Forelimb muscle (tissue), 1 donor: ENCODE data around the gene ZSWIM2. TPM values are rescaled to one million over a fixed set of nuclear protein-coding genes. Genes with fewer than 3 reads are reported as not detected.
"Not testable (repeated sequence)": the region's sequence is repeated elsewhere in the genome, so short reads cannot be mapped to it uniquely, and the experiment has no call there.

Experiments used
- DNase-seq: peaks from one replicate; pipeline ENCODE4 v3.0.0-alpha.2; 2013; ENCODE audit warnings: low read depth
- polyA plus RNA-seq: library from polyadenylated mRNA; unstranded; fragments of 120-200 nt; gene quantifications from one replicate; pipeline ENCODE4 v1.2.1, GENCODE V29; 2013; ENCODE audit not compliant: insufficient read length

The ZSWIM2 gene
- not detected for polyA plus RNA-seq

DNA sequence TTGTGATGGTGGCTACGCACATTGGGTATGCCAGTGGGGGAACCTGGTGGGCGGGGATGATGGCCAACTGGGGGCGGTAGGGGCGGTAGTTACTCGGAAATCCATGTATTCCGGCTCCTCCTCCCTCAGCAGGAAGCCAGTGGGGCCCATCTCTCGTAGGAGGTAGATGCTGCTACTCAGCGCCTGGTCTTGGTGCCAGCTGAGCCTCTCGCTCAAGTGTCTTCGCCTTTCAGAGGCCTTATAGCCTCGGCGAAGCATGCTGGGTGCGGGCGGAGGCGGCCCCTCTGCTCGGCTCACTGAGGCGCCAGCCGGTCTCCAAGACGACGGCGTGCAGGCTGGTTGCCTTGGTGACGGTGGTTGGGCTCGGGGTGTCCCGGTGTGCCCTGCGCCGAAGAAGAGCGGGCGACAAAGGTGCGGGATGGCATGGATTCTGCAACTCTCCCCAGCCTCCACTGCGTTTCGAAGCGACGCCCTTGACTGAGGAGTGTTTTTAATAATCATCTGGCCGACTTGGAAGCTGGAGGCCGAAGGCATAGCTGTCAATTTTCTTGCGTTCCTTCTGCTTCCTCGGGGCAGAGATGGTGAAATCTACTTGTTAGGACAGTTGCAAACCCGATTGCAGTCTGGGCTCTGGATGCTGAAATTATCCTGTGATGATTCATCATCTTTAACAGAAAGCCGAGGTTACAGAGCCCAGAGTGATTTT is at the start of gene ZSWIM2:
Gene ZSWIM2, minus strand, starts transcription at position 298 of the 706 bp plus-strand sequence. Its CDS starts 40 bp downstream, at position 258.
- peak; percentile 8 for DNase-seq

DNA sequence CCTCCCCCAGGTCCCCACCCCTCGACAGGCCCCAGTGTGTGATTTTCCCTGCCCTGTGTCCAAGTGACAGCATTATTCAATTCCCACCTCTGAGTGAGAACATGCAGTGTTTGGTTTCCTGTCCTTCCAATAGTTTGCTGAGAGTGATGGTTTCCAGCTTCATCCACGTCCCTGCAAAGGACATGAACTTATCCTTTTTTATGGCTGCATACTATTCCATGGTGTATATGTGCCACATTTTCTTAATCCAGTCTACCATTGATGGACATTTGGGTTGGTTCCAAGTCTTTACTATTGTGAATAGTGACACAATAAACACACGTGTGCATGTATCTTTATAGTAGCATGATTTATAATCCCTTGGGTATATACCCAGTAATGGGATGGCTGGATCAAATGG is 47.2 kb upstream of the ZSWIM2 start:
- DNase-seq: not testable (repeated sequence)

- no peak for DNase-seq
Measured at GRCh38 chr2:186895451-186895850, 46.5 kb upstream of the ZSWIM2 start.

- DNase-seq: no peak
Measured at GRCh38 chr2:186894478-186894877, 45.5 kb upstream of the ZSWIM2 start.

DNA sequence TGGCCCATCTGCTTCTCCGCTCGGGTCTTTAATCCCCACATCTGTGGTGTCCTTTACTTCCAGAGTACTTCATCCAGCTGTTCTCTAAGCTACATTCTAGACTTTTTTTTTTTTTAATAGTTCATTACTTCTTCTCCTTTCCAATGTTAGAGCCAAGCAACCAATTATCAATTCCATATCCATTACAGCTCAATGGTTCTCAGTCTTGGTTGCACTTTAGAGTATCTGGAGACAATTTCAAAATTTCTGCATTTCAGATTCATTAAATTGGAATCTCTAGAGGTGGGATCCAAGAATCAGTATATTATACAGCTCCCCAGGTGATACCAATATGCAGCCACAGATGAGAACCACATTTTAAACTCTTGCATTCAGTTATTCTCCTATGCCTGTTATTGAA is 43.9 kb upstream of the ZSWIM2 start:
- no peak for DNase-seq

- DNase-seq: peak; percentile 67
Measured at GRCh38 chr2:186891185-186891621, 42.2 kb upstream of the ZSWIM2 start.

DNA sequence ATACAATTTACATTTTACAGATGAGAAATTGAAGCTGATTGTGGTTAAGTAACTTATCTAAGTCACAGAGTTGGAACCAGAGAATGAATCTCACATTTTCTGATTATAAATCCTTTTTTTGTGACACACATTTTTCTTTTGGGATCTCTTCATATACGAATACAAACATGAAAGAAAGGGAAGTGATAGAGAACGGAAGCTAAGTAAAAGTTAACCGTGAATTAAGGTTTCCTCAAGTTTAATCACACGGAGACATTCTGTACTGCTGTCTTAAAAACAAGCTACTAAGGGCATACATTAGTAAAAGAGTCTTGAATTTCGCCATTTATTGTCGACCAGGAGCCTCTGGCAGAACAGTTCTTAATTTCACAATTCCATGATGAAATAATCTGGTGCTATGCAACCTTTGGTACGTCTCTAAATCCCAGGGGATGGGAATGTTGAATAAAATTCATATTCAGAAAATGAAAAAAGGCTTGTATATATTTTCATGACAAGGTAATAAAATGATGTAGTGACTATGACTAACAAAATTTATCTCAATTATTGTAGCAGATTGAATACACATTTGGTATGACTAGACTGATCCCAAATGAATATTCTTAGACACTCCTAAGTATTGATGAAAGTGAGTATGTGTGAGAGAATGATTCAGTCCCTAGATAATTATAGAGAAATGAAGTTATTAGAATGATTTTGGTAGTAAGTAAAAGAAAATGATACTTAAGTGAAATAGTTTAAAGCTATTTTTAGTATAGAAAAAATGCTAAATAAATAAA is 40.3 kb upstream of the ZSWIM2 start:
- DNase-seq: no peak

GRCh38 chr2:186887107-186888090 is 38.4 kb upstream of the ZSWIM2 start:
- peak; percentile 92 for DNase-seq

DNA sequence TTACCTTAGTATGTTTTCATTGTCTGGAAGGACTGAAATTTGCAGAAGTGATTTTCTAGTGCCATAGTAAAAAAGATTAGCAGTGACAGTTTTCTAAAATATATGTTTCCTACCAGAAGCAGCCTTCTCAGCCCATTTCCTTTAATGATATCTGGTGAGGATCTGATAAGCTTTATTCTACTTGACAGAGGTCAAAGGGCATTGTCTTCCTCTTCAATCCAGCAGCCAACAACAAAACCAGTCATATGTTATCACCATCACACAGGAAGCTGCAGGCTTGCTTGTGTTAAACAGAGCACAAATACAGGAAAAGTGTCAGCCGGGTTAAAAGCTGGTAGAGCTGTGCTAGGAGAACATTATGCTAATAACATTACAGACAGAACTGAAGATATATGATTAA is 35.6 kb upstream of the ZSWIM2 start:
- DNase-seq: no peak

- DNase-seq: no peak
Measured at GRCh38 chr2:186883666-186884065, 34.7 kb upstream of the ZSWIM2 start.

DNA sequence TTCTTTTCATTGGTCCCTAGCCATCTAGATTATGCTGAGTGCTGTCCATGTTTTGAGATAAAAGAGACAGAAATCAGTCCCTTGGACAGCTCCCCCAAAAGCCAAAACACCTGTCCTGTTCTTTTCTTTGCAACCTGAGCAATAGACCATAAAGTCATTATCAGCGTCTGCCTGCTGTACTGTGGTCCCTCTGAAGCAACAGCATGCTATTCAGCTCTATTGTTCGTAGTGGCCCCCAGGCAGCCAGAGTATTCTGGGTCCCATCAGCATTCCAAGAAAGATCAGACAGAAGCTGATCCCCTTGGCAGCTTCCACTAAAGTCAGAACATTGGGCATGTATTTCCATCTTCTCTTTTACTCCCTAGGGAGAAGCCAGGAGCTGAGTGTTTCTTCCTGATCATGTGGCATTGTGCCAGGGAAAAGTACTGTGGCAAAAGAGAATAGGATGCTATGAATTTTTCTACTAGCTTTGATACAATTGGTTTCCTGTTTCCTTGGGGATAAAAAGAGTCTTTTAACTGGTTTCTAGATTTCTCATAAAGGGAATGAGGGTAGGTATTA is 33.6 kb upstream of the ZSWIM2 start:
- DNase-seq: no peak

GRCh38 chr2:186881660-186882059 is 32.7 kb upstream of the ZSWIM2 start:
- no peak for DNase-seq

- no peak for DNase-seq
Measured at GRCh38 chr2:186879312-186879711, 30.3 kb upstream of the ZSWIM2 start.

GRCh38 chr2:186874713-186875112 is 25.7 kb upstream of the ZSWIM2 start:
- DNase-seq: no peak

- no peak for DNase-seq
Measured at GRCh38 chr2:186871881-186872280, 22.9 kb upstream of the ZSWIM2 start.

DNA sequence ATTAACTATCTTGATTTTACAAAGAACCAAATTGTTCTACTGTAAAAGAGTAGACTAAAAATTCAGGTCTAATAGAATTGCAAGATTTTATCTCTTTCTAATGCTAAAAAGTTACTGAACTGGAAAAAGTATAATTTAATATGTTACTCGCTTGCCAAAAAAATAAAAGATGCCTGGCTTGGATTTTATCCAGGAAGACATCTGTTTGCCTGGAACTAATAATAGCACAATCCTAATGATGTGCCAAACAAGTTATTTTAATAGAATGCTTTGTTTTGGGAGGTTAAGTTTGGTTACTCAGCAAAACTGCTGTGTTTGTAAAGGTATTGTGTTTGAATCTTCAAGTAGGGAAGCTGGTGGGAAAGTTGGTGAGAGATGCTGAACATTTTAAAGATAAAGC is 19.4 kb upstream of the ZSWIM2 start:
- no peak for DNase-seq

- no peak for DNase-seq
Measured at GRCh38 chr2:186862869-186863709, 14.1 kb upstream of the ZSWIM2 start.

GRCh38 chr2:186855216-186855615 is 6.2 kb upstream of the ZSWIM2 start:
- no peak for DNase-seq

DNA sequence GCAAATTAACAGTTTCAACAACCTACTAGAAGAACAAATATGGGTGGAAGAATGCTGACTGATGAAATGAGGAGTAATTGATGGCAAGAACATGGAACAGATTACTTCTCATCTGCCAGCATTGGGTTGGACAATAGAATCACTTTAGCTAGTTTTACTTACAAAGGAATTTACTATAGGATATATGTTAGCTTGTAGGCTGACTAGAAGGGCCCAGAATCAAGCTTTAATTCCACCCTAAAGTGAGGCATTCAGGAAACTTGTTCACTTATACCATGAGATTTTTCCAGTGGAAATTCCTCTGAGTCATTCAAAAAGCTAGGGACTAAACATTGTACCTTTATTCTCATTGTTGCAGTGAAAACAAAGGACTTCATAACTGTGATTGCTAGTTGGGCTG is 5.0 kb upstream of the ZSWIM2 start:
- no peak for DNase-seq

GRCh38 chr2:186852508-186852907 is 3.5 kb upstream of the ZSWIM2 start:
- no peak for DNase-seq

DNA sequence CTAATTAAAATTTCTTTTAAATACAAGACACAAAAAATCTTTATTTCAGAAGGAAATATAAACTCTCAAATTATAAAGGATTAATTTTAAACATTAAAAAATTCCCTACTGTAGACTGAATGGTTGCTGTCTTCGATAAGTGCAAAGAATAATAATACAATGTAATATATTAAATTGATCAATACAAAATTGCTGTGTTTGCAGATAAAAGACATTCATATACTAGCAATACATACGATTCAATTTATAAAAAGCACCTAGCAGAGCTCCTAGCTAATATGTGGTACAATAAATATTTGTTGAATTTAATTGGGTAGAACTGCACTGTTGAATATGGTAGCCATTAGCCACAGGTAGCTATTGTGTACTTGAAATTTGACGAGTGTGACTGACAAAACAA is 6.6 kb downstream of the ZSWIM2 start:
- DNase-seq: no peak
